ENCODE results near the gene LARGE1.
"Not testable (repeated sequence)": the region's sequence is repeated elsewhere in the genome, so short reads cannot be mapped to it uniquely, and the experiment has no call there.

LARGE1 gene

GRCh38 chr22:33584152-33584551 is 336.1 kb downstream of the LARGE1 start:
- DNase-seq: no peak

- DNase-seq: no peak
Observed at GRCh38 chr22:33582822-33583400, 337.4 kb downstream of the LARGE1 start.

GRCh38 chr22:33580310-33580709 is 340.0 kb downstream of the LARGE1 start:
- no peak for DNase-seq

- no peak for DNase-seq
Observed at GRCh38 chr22:33579448-33580093, 340.7 kb downstream of the LARGE1 start.

GRCh38 chr22:33578752-33579151 is 341.5 kb downstream of the LARGE1 start:
- no peak for DNase-seq

- DNase-seq: no peak
Observed at GRCh38 chr22:33577862-33578411, 342.3 kb downstream of the LARGE1 start.

GRCh38 chr22:33576205-33576604 is 344.1 kb downstream of the LARGE1 start:
- DNase-seq: no peak

GRCh38 chr22:33575771-33576170 is 344.5 kb downstream of the LARGE1 start:
- DNase-seq: no peak

- no peak for DNase-seq
Observed at GRCh38 chr22:33575041-33575440, 345.2 kb downstream of the LARGE1 start.

GRCh38 chr22:33573479-33573878 is 346.8 kb downstream of the LARGE1 start:
- DNase-seq: no peak

- DNase-seq: no peak
Observed at GRCh38 chr22:33572086-33572485, 348.2 kb downstream of the LARGE1 start.

- no peak for DNase-seq
Observed at GRCh38 chr22:33570110-33570509, 350.2 kb downstream of the LARGE1 start.

- no peak for DNase-seq
Observed at GRCh38 chr22:33569559-33569958, 350.7 kb downstream of the LARGE1 start.

- DNase-seq: no peak
Observed at GRCh38 chr22:33569018-33569417, 351.3 kb downstream of the LARGE1 start.

- not testable (repeated sequence) for DNase-seq
Observed at GRCh38 chr22:33566495-33566894, 353.8 kb downstream of the LARGE1 start.

- peak; percentile 53 for DNase-seq
Observed at GRCh38 chr22:33565580-33565995, 354.7 kb downstream of the LARGE1 start.

GRCh38 chr22:33564683-33565082 is 355.6 kb downstream of the LARGE1 start:
- no peak for DNase-seq

GRCh38 chr22:33563220-33563964 is 356.9 kb downstream of the LARGE1 start:
- no peak for DNase-seq

GRCh38 chr22:33562501-33562900 is 357.8 kb downstream of the LARGE1 start:
- no peak for DNase-seq

- DNase-seq: no peak
Observed at GRCh38 chr22:33561149-33561807, 359.0 kb downstream of the LARGE1 start.

GRCh38 chr22:33557836-33558235 is 362.4 kb downstream of the LARGE1 start:
- DNase-seq: no peak

GRCh38 chr22:33555814-33556522 is 364.3 kb downstream of the LARGE1 start:
- DNase-seq: no peak

- no peak for DNase-seq
Observed at GRCh38 chr22:33553493-33553892, 366.8 kb downstream of the LARGE1 start.
